Trophoblast cell (in vitro differentiated cells and primary cell): Measurements from ENCODE around the gene ASPRV1.

Experiments
- DNase-seq, 2 donors: peaks; one replicate each; pipeline ENCODE4 v3.0.0-alpha.2; 2016
- H2AFZ ChIP-seq: 2 replicates; pipeline ENCODE4 v1.6.1; 2013; ENCODE audit warnings: low read length, moderate library complexity, mild to moderate bottlenecking; ENCODE audit not compliant: insufficient read depth, poor library complexity
- H2AK5ac ChIP-seq: 2 replicates; pipeline ENCODE4 v1.6.1; 2013; ENCODE audit warnings: mild to moderate bottlenecking, low read length
- H2BK120ac ChIP-seq: 2 replicates; pipeline ENCODE4 v1.6.1; 2013; ENCODE audit warnings: low read length, mild to moderate bottlenecking, moderate library complexity; ENCODE audit not compliant: insufficient read depth, poor library complexity
- H2BK12ac ChIP-seq: 2 replicates; pipeline ENCODE4 v1.6.1; 2013; ENCODE audit warnings: mild to moderate bottlenecking, low read length, moderate library complexity
- H2BK5ac ChIP-seq: 2 replicates; pipeline ENCODE4 v1.6.1; 2013; ENCODE audit warnings: low read length, low read depth, moderate library complexity, mild to moderate bottlenecking; ENCODE audit not compliant: poor library complexity
- H3K14ac ChIP-seq: 2 replicates; pipeline ENCODE4 v1.6.1; 2013; ENCODE audit warnings: mild to moderate bottlenecking, low read length
- H3K18ac ChIP-seq: 2 replicates; pipeline ENCODE4 v1.6.1; 2013; ENCODE audit warnings: mild to moderate bottlenecking, low read length
- H3K23ac ChIP-seq: 2 replicates; pipeline ENCODE4 v1.6.1; 2013; ENCODE audit warnings: low read length
- H3K27ac ChIP-seq: 2 replicates; pipeline ENCODE4 v1.5.1; 2013; ENCODE audit warnings: low read depth, mild to moderate bottlenecking, inconsistent platforms, low read length, moderate library complexity
- H3K27me3 ChIP-seq: 2 replicates; pipeline ENCODE4 v1.6.1; 2013; ENCODE audit warnings: inconsistent platforms, mild to moderate bottlenecking, low read length, moderate library complexity; ENCODE audit not compliant: insufficient read depth
- H3K36me3 ChIP-seq, 2 experiments: 1 replicate in 1 of 2; 2 replicates in 1 of 2; pipeline ENCODE4 v1.6.1; 2013; ENCODE audit warnings: low read length in 2 of 2, mild to moderate bottlenecking in 2 of 2, moderate library complexity in 1 of 2; ENCODE audit not compliant: insufficient read depth in 2 of 2, control insufficient read depth in 1 of 2
- H3K4ac ChIP-seq: 2 replicates; pipeline ENCODE4 v1.6.1; 2013; ENCODE audit warnings: low read depth, mild to moderate bottlenecking, low read length, moderate library complexity
- H3K4me1 ChIP-seq, 2 experiments: 1 replicate in 1 of 2; 2 replicates in 1 of 2; pipeline ENCODE4 v1.6.1; 2013; ENCODE audit warnings: low read length in 2 of 2, mild to moderate bottlenecking in 2 of 2, moderate library complexity in 1 of 2; ENCODE audit not compliant: insufficient read depth in 2 of 2, control insufficient read depth in 1 of 2
- H3K4me2 ChIP-seq: 2 replicates; pipeline ENCODE4 v1.6.1; 2013; ENCODE audit warnings: inconsistent platforms, mild to moderate bottlenecking, low read length, moderate library complexity
- H3K4me3 ChIP-seq: 2 replicates; pipeline ENCODE4 v1.5.1; 2013; ENCODE audit warnings: mild to moderate bottlenecking, low read depth, low read length, inconsistent platforms
- H3K79me1 ChIP-seq: one replicate; pipeline ENCODE4 v1.6.1; 2013; ENCODE audit warnings: low read length
- H3K79me2 ChIP-seq: 2 replicates; pipeline ENCODE4 v1.6.1; 2013; ENCODE audit warnings: low read length, mild to moderate bottlenecking; ENCODE audit not compliant: control insufficient read depth, insufficient read depth, poor library complexity
- H3K9ac ChIP-seq: 2 replicates; pipeline ENCODE4 v1.6.1; 2013; ENCODE audit warnings: mild to moderate bottlenecking, low read length
- H3K9me3 ChIP-seq: 2 replicates; pipeline ENCODE4 v1.6.1; 2013; ENCODE audit warnings: low read depth, mild to moderate bottlenecking, control low read depth, inconsistent platforms, low read length; ENCODE audit not compliant: insufficient read depth
- H4K12ac ChIP-seq: 2 replicates; pipeline ENCODE4 v1.6.1; 2013; ENCODE audit warnings: low read depth, mild to moderate bottlenecking, low read length, moderate library complexity
- H4K8ac ChIP-seq: 2 replicates; pipeline ENCODE4 v1.6.1; 2013; ENCODE audit warnings: low read depth, mild to moderate bottlenecking, low read length, moderate library complexity
- H4K91ac ChIP-seq: one replicate; pipeline ENCODE4 v1.6.1; 2013; ENCODE audit warnings: low read depth, mild to moderate bottlenecking, low read length, moderate library complexity
- WGBS: extraction: QIAGEN DNeasy Blood & Tissue Kit; methylation state at CpG from one replicate; pipeline ENCODE4 v1.1.7; 2013; ENCODE audit warnings: missing lambda C conversion rate; ENCODE audit not compliant: insufficient read length, insufficient coverage; ENCODE audit errors: extremely low coverage; 5-methylcytosine and 5-hydroxymethylcytosine counted together

ASPRV1 gene

GRCh38 chr2:69950241-69950640 is 11.2 kb downstream of the ASPRV1 start:
- H4K8ac ChIP-seq: no peak overlapping the region
- H3K14ac ChIP-seq: no peak overlapping the region
- no peak overlapping the region for H3K4me3 ChIP-seq
- no peaks in the 10 kb centered on the region for H3K79me2 ChIP-seq
- no CpG with 5 or more reads among the region's 5 CpGs for WGBS
- H3K9ac ChIP-seq: no peak overlapping the region
- no peak overlapping the region for H3K4ac ChIP-seq
- H3K9me3 ChIP-seq: peaks cover 1% of the 10 kb centered on the region
- H2BK120ac ChIP-seq: no peak overlapping the region
- H3K18ac ChIP-seq: no peak overlapping the region
- H3K4me1 ChIP-seq: peaks cover 14 to 17% of the 10 kb centered on the region in 2 experiments
- H3K4me2 ChIP-seq: no peak overlapping the region
- no peaks in the 10 kb centered on the region for H3K27me3 ChIP-seq
- H2BK5ac ChIP-seq: no peak overlapping the region
- H3K27ac ChIP-seq: no peak overlapping the region
- no peak for DNase-seq
- H2AFZ ChIP-seq: no peak overlapping the region
- no peak overlapping the region for H2BK12ac ChIP-seq
- H3K36me3 ChIP-seq: no peaks in the 10 kb centered on the region
- no peak overlapping the region for H4K12ac ChIP-seq
- H3K79me1 ChIP-seq: peaks cover 2% of the 10 kb centered on the region
- H4K91ac ChIP-seq: no peak overlapping the region
- H2AK5ac ChIP-seq: no peak overlapping the region
- H3K23ac ChIP-seq: no peak overlapping the region

DNA sequence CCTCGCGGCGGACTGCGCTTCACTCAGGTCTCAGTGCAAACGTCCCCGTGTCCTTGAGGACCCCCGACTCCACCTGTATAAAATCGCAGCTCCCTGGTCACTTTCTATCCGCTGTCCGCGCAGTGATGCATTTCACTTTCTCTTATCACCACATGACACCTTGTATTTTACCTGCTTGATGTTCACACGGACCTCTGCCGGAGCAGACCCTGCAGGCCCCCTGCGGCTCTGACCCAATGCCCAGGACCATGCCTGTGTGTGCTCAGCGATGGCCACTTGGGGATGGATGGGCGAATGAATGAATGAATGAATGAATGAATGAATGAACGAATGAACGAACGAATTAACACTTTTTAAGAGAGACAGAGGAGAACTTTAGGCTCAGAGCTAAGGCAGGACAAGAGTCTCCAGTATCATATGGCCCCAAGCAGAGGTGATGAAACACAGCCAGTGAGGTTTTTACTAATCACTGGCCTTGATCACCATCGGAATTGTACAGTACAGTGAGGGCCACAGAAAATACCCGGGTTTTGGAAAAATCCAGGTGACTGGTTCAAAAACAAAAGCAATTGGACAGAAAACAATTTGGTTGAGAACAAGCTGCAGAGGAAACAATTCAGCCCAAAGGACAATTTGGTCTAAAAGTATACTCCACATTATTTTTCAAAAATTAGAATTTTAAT is 12.3 kb downstream of the ASPRV1 start:
- Histone ChIP-seq H3K9ac (no peak overlapping the region), H4K12ac (no peak overlapping the region), H3K27ac (no peak overlapping the region), H3K4me3 (no peak overlapping the region), H3K4me2 (no peak overlapping the region), H3K4ac (no peak overlapping the region), H2AK5ac (no peak overlapping the region), H3K9me3 (peaks cover 1% of the 10 kb centered on the region), H2AFZ (no peak overlapping the region), H4K91ac (no peak overlapping the region), H2BK120ac (no peak overlapping the region), H3K79me2 (no peaks in the 10 kb centered on the region), H4K8ac (no peak overlapping the region), H3K27me3 (no peaks in the 10 kb centered on the region), H3K14ac (no peak overlapping the region), H3K4me1 (peaks cover 15 to 17% of the 10 kb centered on the region in 2 experiments), H2BK5ac (no peak overlapping the region), H2BK12ac (no peak overlapping the region), H3K79me1 (peaks cover 2% of the 10 kb centered on the region), H3K18ac (no peak overlapping the region), H3K36me3 (no peaks in the 10 kb centered on the region), H3K23ac (no peak overlapping the region)
- WGBS: no CpG with 5 or more reads among the region's 21 CpGs
- no peak for DNase-seq

- Histone ChIP-seq H3K14ac (no peak overlapping the region), H3K4me2 (no peak overlapping the region), H3K18ac (no peak overlapping the region), H2AK5ac (no peak overlapping the region), H2AFZ (no peak overlapping the region), H3K4ac (no peak overlapping the region), H3K27ac (no peak overlapping the region), H3K4me1 (peaks cover 15 to 17% of the 10 kb centered on the region in 2 experiments), H3K79me1 (peaks cover 2% of the 10 kb centered on the region), H3K36me3 (no peaks in the 10 kb centered on the region), H3K27me3 (no peaks in the 10 kb centered on the region), H3K79me2 (no peaks in the 10 kb centered on the region), H3K9ac (no peak overlapping the region), H2BK5ac (no peak overlapping the region), H2BK120ac (no peak overlapping the region), H4K12ac (no peak overlapping the region), H2BK12ac (no peak overlapping the region), H4K8ac (no peak overlapping the region), H3K9me3 (no peaks in the 10 kb centered on the region), H3K4me3 (no peak overlapping the region), H3K23ac (no peak overlapping the region), H4K91ac (no peak overlapping the region)
- no CpG with 5 or more reads among the region's 35 CpGs for WGBS
- DNase-seq: no peak
These were observed 13.1 kb downstream of the ASPRV1 start for GRCh38 chr2:69948032-69948962.

- Histone ChIP-seq H3K79me1 (peaks cover 2% of the 10 kb centered on the region), H3K36me3 (no peaks in the 10 kb centered on the region), H2BK5ac (no peak overlapping the region), H4K12ac (no peak overlapping the region), H3K27ac (no peak overlapping the region), H3K79me2 (no peaks in the 10 kb centered on the region), H2BK120ac (no peak overlapping the region), H3K9me3 (no peaks in the 10 kb centered on the region), H4K91ac (no peak overlapping the region), H2AFZ (no peak overlapping the region), H3K4me1 (peaks cover 15 to 17% of the 10 kb centered on the region in 2 experiments), H3K9ac (no peak overlapping the region), H3K27me3 (no peaks in the 10 kb centered on the region), H3K4ac (no peak overlapping the region), H3K23ac (no peak overlapping the region), H3K4me2 (no peak overlapping the region), H2BK12ac (no peak overlapping the region), H3K14ac (no peak overlapping the region), H3K4me3 (no peak overlapping the region), H4K8ac (no peak overlapping the region), H3K18ac (no peak overlapping the region), H2AK5ac (no peak overlapping the region)
- WGBS: no CpG with 5 or more reads among the region's 4 CpGs
- peak in 1 of 2 donors; percentile 45 for DNase-seq
These were observed 14.0 kb downstream of the ASPRV1 start for GRCh38 chr2:69947325-69947931.
